ENCODE data around the gene RAB18.

DNA sequence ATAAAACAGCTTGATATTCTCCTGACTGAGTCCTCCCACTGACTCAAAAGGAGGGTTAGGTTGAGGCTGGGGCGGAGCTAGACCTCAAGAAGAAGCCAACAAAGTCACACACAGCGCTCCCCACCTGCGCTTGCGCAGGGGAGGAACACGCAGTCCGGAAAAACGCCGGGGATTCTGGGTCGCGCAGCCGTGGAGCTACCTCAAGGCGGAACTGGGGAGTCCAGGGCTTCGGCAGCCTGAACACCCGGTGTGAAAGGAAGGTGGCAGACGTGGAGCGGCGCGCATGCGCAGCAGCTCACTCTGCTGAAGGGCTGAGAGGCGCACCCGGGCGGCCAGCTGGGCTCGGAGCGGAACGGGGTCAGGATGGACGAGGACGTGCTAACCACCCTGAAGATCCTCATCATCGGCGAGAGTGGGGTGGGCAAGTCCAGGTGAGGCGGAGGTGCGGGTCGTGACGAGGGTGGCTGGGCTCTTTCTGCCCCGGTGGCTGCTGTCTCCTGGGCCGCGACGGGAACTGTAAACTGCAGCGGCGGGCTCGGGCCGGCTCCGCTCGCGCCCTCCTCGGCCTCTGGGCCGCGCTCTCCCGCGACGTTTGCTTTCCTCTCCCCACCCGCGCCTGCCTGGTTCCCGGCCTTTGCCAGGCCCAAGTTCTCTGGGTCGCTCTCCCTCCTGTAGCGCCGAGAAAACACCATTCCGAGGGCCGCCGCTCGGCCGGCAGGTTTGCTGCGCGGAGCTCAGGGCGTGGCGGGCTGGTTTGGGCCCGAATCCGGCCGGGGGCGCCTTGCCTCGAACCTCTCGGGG, at the start of gene RAB18:
- TF ChIP-seq, protein P1, sequence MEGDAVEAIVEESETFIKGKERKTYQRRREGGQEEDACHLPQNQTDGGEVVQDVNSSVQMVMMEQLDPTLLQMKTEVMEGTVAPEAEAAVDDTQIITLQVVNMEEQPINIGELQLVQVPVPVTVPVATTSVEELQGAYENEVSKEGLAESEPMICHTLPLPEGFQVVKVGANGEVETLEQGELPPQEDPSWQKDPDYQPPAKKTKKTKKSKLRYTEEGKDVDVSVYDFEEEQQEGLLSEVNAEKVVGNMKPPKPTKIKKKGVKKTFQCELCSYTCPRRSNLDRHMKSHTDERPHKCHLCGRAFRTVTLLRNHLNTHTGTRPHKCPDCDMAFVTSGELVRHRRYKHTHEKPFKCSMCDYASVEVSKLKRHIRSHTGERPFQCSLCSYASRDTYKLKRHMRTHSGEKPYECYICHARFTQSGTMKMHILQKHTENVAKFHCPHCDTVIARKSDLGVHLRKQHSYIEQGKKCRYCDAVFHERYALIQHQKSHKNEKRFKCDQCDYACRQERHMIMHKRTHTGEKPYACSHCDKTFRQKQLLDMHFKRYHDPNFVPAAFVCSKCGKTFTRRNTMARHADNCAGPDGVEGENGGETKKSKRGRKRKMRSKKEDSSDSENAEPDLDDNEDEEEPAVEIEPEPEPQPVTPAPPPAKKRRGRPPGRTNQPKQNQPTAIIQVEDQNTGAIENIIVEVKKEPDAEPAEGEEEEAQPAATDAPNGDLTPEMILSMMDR (IDR thresholded peaks at IDR 0.05; ENCODE audit: low read length), result no peak
- no peak for TF ChIP-seq EZH2 (optimal IDR thresholded peaks at IDR 0.05; ENCODE audit: low read depth, low read length)

All from MM.1S (cell line).